CD4-positive, alpha-beta T cell (primary cell): ENCODE measurements around the gene NCKAP5. TPM values are rescaled to one million over a fixed set of nuclear protein-coding genes. Genes with fewer than 3 reads are reported as not detected.

Experiments used
- ATAC-seq: fragments of 200-7000 bp; cut with Tn5 transposase; one replicate; pipeline ENCODE4 v1.10.0; 2022; ENCODE audit warnings: mild to moderate bottlenecking; ENCODE audit not compliant: poor library complexity
- CTCF ChIA-PET: fragments of 350-600 bp; sonication (Branson Sonifier 250); formaldehyde crosslinking; loops from one replicate; lab custom pipeline; 2021; ENCODE audit warnings: antibody characterized with exemption, inconsistent platforms; lab: Charles Lee
- POLR2A ChIA-PET: fragments of 350-600 bp; sonication (Branson Sonifier 250); formaldehyde crosslinking; loops from one replicate; lab custom pipeline; 2021; ENCODE audit warnings: antibody characterized with exemption, inconsistent platforms; lab: Charles Lee
- DNase-seq, 14 experiments: peaks; one replicate each; pipeline ENCODE4 v3.0.0-alpha.2; 2013 to 2020; ENCODE audit warnings: mixed read lengths in 2 of 14
- H3K27ac ChIP-seq, 2 donors: one replicate each; pipeline versions ENCODE4 v1.5.1 to v1.7.0; 2013; ENCODE audit warnings: low read length in 2 of 2, low read depth in 1 of 2, mild to moderate bottlenecking in 1 of 2
- H3K27me3 ChIP-seq, 2 experiments: 1 replicate in 1 of 2; 2 replicates in 1 of 2; pipeline versions ENCODE4 v1.6.1 to v1.7.0; 2013; ENCODE audit warnings: low read length in 2 of 2, control low read depth in 1 of 2, mild to moderate bottlenecking in 1 of 2, moderate library complexity in 1 of 2; ENCODE audit not compliant: insufficient read depth in 2 of 2, control insufficient read depth in 1 of 2
- H3K36me3 ChIP-seq: one replicate; pipeline ENCODE4 v1.6.1; 2013; ENCODE audit warnings: low read length, control low read depth; ENCODE audit not compliant: insufficient read depth
- H3K4me1 ChIP-seq: one replicate; pipeline ENCODE4 v1.6.1; 2013; ENCODE audit warnings: low read length, control low read depth; ENCODE audit not compliant: insufficient read depth
- H3K4me3 ChIP-seq: one replicate; pipeline ENCODE4 v1.5.1; 2013; ENCODE audit warnings: mild to moderate bottlenecking, low read length, moderate library complexity
- H3K9me3 ChIP-seq, 2 experiments: 1 replicate in 1 of 2; 2 replicates in 1 of 2; pipeline versions ENCODE4 v1.6.1 to v1.7.0; 2013; ENCODE audit warnings: low read length in 2 of 2, mild to moderate bottlenecking in 2 of 2, control low read depth in 1 of 2, moderate library complexity in 1 of 2; ENCODE audit not compliant: control insufficient read depth in 1 of 2, insufficient read depth in 1 of 2
- H3K27ac Mint-ChIP-seq: one replicate; pipeline ENCODE4 v1.8.0; 2020; ENCODE audit warnings: mixed read lengths
- H3K27me3 Mint-ChIP-seq: one replicate; pipeline ENCODE4 v1.8.0; 2021; ENCODE audit warnings: mixed read lengths
- H3K36me3 Mint-ChIP-seq: one replicate; pipeline ENCODE4 v1.8.0; 2021; ENCODE audit warnings: low read depth, mixed read lengths
- H3K4me1 Mint-ChIP-seq: one replicate; pipeline ENCODE4 v1.8.0; 2021; ENCODE audit warnings: low read depth, mixed read lengths
- H3K4me3 Mint-ChIP-seq: one replicate; pipeline ENCODE4 v1.8.0; 2020; ENCODE audit warnings: mild to moderate bottlenecking, mixed read lengths
- H3K9me3 Mint-ChIP-seq: one replicate; pipeline ENCODE4 v1.8.0; 2020; ENCODE audit warnings: mixed read lengths
- intact Hi-C, 2 experiments: fragments of 100-400 bp; cut with DNase I in 1 of 2; cut with micrococcal nuclease in 1 of 2; formaldehyde crosslinking; loops; one replicate each; pipeline versions ENCODE4 v1.15.1 to v1.9.0; 2023 to 2025; cut with DNase I, micrococcal nuclease
- total RNA-seq, 174 experiments: library from RNA in 2 of 174; stranded (reverse) in 2 of 174; gene quantifications; one replicate each; pipeline ENCODE4 v1.2.3 and lab custom pipeline; 2021 to 2026
- TF ChIP-seq, protein P1 (sequence below): fragments of 200-600 bp; IDR thresholded peaks from one replicate; pipeline ENCODE4 v1.8.0; 2022; ENCODE audit warnings: antibody characterized with exemption, mild to moderate bottlenecking

Gene NCKAP5
- total RNA-seq, 2 experiments from 2014 or later = not detected

DNA sequence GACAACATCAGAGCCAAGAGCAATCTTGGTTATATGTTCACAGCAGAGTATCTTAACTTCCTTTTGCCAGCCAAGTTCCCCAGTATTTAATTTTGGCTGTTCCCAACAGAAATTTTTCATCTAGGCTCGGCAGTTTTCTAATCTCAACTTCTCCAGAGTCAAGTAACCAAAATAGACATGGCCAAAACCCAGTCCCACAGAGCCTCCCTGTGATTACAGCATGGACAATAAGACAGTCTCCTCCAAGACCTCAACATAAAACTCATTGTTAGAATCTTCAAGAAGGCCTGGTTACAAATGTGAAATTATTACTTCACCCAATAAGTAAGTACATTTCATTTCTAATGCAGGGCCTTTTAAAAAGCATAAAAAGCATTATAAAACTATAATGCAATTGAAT is 445.7 kb downstream of the NCKAP5 start:
- Mint-ChIP-seq H3K36me3 (no peaks in the 10 kb centered on the region), H3K9me3 (no peaks in the 10 kb centered on the region), H3K27ac (no peak overlapping the region), H3K4me1 (no peaks in the 10 kb centered on the region), H3K27me3 (no peaks in the 10 kb centered on the region), H3K4me3 (no peak overlapping the region)
- no peak overlapping the region for H3K4me3 ChIP-seq
- TF ChIP-seq, protein P1, sequence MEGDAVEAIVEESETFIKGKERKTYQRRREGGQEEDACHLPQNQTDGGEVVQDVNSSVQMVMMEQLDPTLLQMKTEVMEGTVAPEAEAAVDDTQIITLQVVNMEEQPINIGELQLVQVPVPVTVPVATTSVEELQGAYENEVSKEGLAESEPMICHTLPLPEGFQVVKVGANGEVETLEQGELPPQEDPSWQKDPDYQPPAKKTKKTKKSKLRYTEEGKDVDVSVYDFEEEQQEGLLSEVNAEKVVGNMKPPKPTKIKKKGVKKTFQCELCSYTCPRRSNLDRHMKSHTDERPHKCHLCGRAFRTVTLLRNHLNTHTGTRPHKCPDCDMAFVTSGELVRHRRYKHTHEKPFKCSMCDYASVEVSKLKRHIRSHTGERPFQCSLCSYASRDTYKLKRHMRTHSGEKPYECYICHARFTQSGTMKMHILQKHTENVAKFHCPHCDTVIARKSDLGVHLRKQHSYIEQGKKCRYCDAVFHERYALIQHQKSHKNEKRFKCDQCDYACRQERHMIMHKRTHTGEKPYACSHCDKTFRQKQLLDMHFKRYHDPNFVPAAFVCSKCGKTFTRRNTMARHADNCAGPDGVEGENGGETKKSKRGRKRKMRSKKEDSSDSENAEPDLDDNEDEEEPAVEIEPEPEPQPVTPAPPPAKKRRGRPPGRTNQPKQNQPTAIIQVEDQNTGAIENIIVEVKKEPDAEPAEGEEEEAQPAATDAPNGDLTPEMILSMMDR = no peak
- no peaks in the 10 kb centered on the region for H3K36me3 ChIP-seq
- H3K4me1 ChIP-seq = no peaks in the 10 kb centered on the region
- no peaks in the 10 kb centered on the region for H3K27me3 ChIP-seq
- ChIA-PET POLR2A (no interaction called here), CTCF (no interaction called here)
- DNase-seq (no peak), ATAC-seq (no peak)
- intact Hi-C loops = no loop called here
- H3K9me3 ChIP-seq = no peaks in the 10 kb centered on the region
- no peak overlapping the region for H3K27ac ChIP-seq

DNA sequence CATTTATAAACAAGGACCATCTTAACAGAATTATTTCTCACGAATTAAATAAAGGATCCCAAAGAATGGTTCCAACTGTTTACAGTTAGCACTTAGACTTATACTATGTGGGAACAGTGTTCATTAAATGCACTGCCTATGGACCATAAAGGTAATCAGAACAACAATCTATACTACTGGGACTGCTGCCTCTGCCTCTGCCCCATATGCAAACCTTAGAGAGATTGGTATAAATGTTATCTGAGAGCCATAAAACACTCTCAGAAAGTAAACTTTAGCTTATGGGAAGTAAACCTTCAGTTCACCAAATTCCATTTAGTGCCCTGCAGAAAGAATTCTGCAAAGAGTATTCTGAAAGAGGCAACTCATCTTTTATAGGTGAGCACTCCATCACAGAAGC is 448.0 kb downstream of the NCKAP5 start:
- peaks cover 2% of the 10 kb centered on the region for H3K9me3 Mint-ChIP-seq
- H3K36me3 Mint-ChIP-seq = no peaks in the 10 kb centered on the region
- ChIA-PET CTCF (no interaction called here), POLR2A (no interaction called here)
- Histone ChIP-seq H3K4me1 (no peaks in the 10 kb centered on the region), H3K9me3 (peaks cover 0 to 5% of the 10 kb centered on the region in 2 experiments), H3K27ac (no peak overlapping the region), H3K4me3 (no peak overlapping the region), H3K27me3 (no peaks in the 10 kb centered on the region), H3K36me3 (no peaks in the 10 kb centered on the region)
- H3K27me3 Mint-ChIP-seq = no peaks in the 10 kb centered on the region
- H3K4me1 Mint-ChIP-seq = no peaks in the 10 kb centered on the region
- intact Hi-C loops = no loop called here
- TF ChIP-seq, protein P1 = no peak
- ATAC-seq (no peak), DNase-seq (no peak)
- H3K4me3 Mint-ChIP-seq = no peak overlapping the region
- H3K27ac Mint-ChIP-seq = no peak overlapping the region

DNA sequence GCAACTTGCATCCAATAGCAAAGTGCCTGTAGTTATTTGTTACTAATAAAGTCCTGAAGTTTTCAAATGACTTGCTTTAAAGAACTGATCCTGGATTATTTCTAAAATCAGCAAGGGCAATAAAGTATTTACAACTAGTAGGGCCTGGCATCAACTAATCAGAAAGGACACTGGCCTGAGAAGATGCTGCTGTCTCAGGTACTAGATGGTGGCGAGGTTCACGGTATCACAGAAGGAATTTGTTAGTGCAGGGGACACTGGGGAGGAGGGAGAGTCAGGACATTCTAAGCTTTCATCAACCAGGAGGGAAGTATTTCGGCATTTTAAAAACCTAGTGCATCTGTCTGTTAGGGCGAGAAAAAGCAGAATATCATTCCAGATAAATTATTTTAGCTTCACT is 458.1 kb downstream of the NCKAP5 start:
- Histone ChIP-seq H3K4me1 (no peaks in the 10 kb centered on the region), H3K9me3 (no peaks in the 10 kb centered on the region), H3K27ac (no peak overlapping the region), H3K27me3 (no peaks in the 10 kb centered on the region), H3K36me3 (no peaks in the 10 kb centered on the region), H3K4me3 (no peak overlapping the region)
- no peaks in the 10 kb centered on the region for H3K27me3 Mint-ChIP-seq
- ChIA-PET POLR2A (no interaction called here), CTCF (no interaction called here)
- no peak overlapping the region for H3K4me3 Mint-ChIP-seq
- H3K36me3 Mint-ChIP-seq = no peaks in the 10 kb centered on the region
- intact Hi-C loops = no loop called here
- H3K9me3 Mint-ChIP-seq = peaks cover 2% of the 10 kb centered on the region
- H3K27ac Mint-ChIP-seq = no peak overlapping the region
- DNase-seq = no peak
- no peak for ATAC-seq
- no peaks in the 10 kb centered on the region for H3K4me1 Mint-ChIP-seq
- TF ChIP-seq, protein P1 = no peak
